GM12878 (cell line): ENCODE measurements around the gene SNRPA. TPM values are rescaled to one million over a fixed set of nuclear protein-coding genes. Genes with fewer than 3 reads are reported as not detected.
A peak's percentile ranks its signal among the peaks of the same experiment; 100 is the strongest.
"Not testable (repeated sequence)": the region's sequence is repeated elsewhere in the genome, so short reads cannot be mapped to it uniquely, and the experiment has no call there.

Experiments used
- ATAC-seq: fragments of 200-7000 bp; cut with Tn5 transposase; 3 replicates; pipeline ENCODE4 v1.9.1; 2020; ENCODE audit warnings: mild to moderate bottlenecking, moderate library complexity
- BruUV-seq: library from RNA; stranded (reverse); fragments of 400-500 nt; replicated peaks from 2 replicates; lab custom pipeline; 2021; lab: Mats Ljungman, UMichigan
- CTCF ChIA-PET: fragments of 300-600 bp; sonication (Branson Sonifier 250); formaldehyde crosslinking; extraction: SDS; loops from one replicate; lab custom pipeline; 2021; ENCODE audit warnings: inconsistent platforms; lab: Yijun Ruan, JAX
- POLR2A ChIA-PET: fragments of 350-600 bp; formaldehyde crosslinking; extraction: SDS; loops from one replicate; lab custom pipeline; 2021; ENCODE audit warnings: inconsistent platforms; lab: Charles Lee
- RAD21 ChIA-PET: fragments of 300-600 bp; sonication (Branson Sonifier 250); formaldehyde crosslinking; loops from one replicate; lab custom pipeline; 2023; ENCODE audit warnings: antibody characterized with exemption; ENCODE audit not compliant: unreplicated experiment; lab: Charles Lee
- SMC1A ChIA-PET: fragments of 300-600 bp; sonication (Branson Sonifier 250); formaldehyde crosslinking; loops from one replicate; lab custom pipeline; 2023; ENCODE audit not compliant: unreplicated experiment, uncharacterized antibody; lab: Charles Lee
- DNase-seq: peaks from one replicate; pipeline ENCODE4 v3.0.0-alpha.2; 2011; ENCODE audit warnings: low read depth, low spot score
- FAIRE-seq: peaks from 3 replicates; lab custom pipeline; 2011; peaks lifted over from hg19 to GRCh38; lab: Jason Lieb, UNC
- H2AFZ ChIP-seq: 2 replicates; pipeline ENCODE4 v1.6.0; 2011; ENCODE audit warnings: low read depth, low read length, control low read depth; ENCODE audit not compliant: control insufficient read depth
- H3K27ac ChIP-seq: 2 replicates; pipeline ENCODE4 v1.5.1; 2011; ENCODE audit warnings: control low read depth; ENCODE audit not compliant: control insufficient read depth, insufficient read depth
- H3K27me3 ChIP-seq, 2 experiments: replicated peaks in 1 of 2; 2 replicates each; pipeline versions ENCODE4 v1.6.0 to v1.6.1; 2011; ENCODE audit warnings: low read length in 1 of 2; ENCODE audit not compliant: control insufficient read depth in 2 of 2, insufficient read depth in 2 of 2
- H3K36me3 ChIP-seq, 2 experiments: 2 replicates each; pipeline ENCODE4 v1.5.1; 2011; ENCODE audit warnings: low read length in 1 of 2; ENCODE audit not compliant: control insufficient read depth in 2 of 2, insufficient read depth in 2 of 2
- H3K4me1 ChIP-seq: 2 replicates; pipeline ENCODE4 v1.6.1; 2011; ENCODE audit warnings: mild to moderate bottlenecking, low read length, moderate library complexity, mixed read lengths; ENCODE audit not compliant: control insufficient read depth, insufficient read depth
- H3K4me2 ChIP-seq: 2 replicates; pipeline ENCODE4 v1.6.0; 2011; ENCODE audit warnings: control low read depth; ENCODE audit not compliant: control insufficient read depth, insufficient read depth
- H3K4me3 ChIP-seq: fragments of 200-600 bp; sonication (generic); 2 replicates; pipeline ENCODE4 v1.5.1; 2016
- H3K79me2 ChIP-seq: 2 replicates; pipeline ENCODE4 v1.6.0; 2011; ENCODE audit warnings: low read length; ENCODE audit not compliant: control insufficient read depth, insufficient read depth
- H3K9ac ChIP-seq: 2 replicates; pipeline ENCODE4 v1.8.0; 2011; ENCODE audit warnings: low read length, control low read depth, mixed read lengths; ENCODE audit not compliant: control insufficient read depth, insufficient read depth
- H3K9me3 ChIP-seq: replicated peaks from 3 replicates; pipeline ENCODE4 v1.5.1; 2011; ENCODE audit warnings: mild to moderate bottlenecking, low read length; ENCODE audit not compliant: control insufficient read depth, insufficient read depth
- H4K20me1 ChIP-seq: 2 replicates; pipeline ENCODE4 v1.6.0; 2011; ENCODE audit not compliant: control insufficient read depth, insufficient read depth
- NFYB ChIP-seq: IDR thresholded peaks from 2 replicates; pipeline ENCODE4 v1.6.1; 2011; ENCODE audit warnings: low read depth, mild to moderate bottlenecking, low read length, improper control_type of control experiment, moderate library complexity; ENCODE audit not compliant: insufficient read depth
- WGBS: methylation state at CpG from one replicate; pipeline ENCODE4 v1.1.6; 2016; ENCODE audit warnings: low lambda C conversion rate; ENCODE audit not compliant: insufficient replicate concordance, insufficient coverage; ENCODE audit errors: missing lambda C conversion rate; 5-methylcytosine and 5-hydroxymethylcytosine counted together
- in situ Hi-C: fragments of 300-500 bp; cut with MboI; formaldehyde crosslinking; loops from 9 replicates; pipeline ENCODE4 v1.14.3; 2018; ENCODE audit warnings: mixed read lengths
- intact Hi-C: fragments of 100-400 bp; cut with micrococcal nuclease; formaldehyde crosslinking; loops from one replicate; pipeline ENCODE4 v1.14.2; 2022; ENCODE audit not compliant: unreplicated experiment
- polyA plus RNA-seq, 11 experiments: library from polyadenylated mRNA; depleted of rRNA in 4 of 11; unstranded in 6 of 11; stranded (reverse) in 5 of 11; fragments of >200 nt; fragmentation: Nextera tagmentation in 4 of 11; fragmentation: Illumina TruSeq in 1 of 11; extraction: Ambion mirVana in 4 of 11; extraction: Trizol in 1 of 11; gene quantifications; 1 replicate in 1 of 11; 2 replicates in 10 of 11; pipeline versions ENCODE4 v1.2.1 to v1.2.3, GENCODE V29; 2011 to 2016; ENCODE audit warnings: inconsistent platforms in 2 of 11, missing spikeins in 2 of 11, low read depth in 1 of 11
- total RNA-seq, 4 experiments: library from RNA; depleted of rRNA in 3 of 4; stranded (reverse); fragments of >200 nt in 3 of 4; fragmentation: Illumina TruSeq in 1 of 4; extraction: Trizol in 1 of 4; gene quantifications; 2 replicates each; pipeline versions ENCODE4 v1.2.1 to v1.2.3, GENCODE V29; 2013 to 2021
- TF ChIP-seq, protein P1 (sequence below): fragments of 450-650 bp; IDR thresholded peaks from 2 replicates; pipeline ENCODE4 v1.6.1; 2016; ENCODE audit warnings: mild to moderate bottlenecking

Gene SNRPA
- total and polyA plus RNA-seq, 10 of the 15 experiments (the other 5 are each of a cell fraction or from before 2014, with no cell fraction given): 14.8 to 299 (median 202) TPM

DNA sequence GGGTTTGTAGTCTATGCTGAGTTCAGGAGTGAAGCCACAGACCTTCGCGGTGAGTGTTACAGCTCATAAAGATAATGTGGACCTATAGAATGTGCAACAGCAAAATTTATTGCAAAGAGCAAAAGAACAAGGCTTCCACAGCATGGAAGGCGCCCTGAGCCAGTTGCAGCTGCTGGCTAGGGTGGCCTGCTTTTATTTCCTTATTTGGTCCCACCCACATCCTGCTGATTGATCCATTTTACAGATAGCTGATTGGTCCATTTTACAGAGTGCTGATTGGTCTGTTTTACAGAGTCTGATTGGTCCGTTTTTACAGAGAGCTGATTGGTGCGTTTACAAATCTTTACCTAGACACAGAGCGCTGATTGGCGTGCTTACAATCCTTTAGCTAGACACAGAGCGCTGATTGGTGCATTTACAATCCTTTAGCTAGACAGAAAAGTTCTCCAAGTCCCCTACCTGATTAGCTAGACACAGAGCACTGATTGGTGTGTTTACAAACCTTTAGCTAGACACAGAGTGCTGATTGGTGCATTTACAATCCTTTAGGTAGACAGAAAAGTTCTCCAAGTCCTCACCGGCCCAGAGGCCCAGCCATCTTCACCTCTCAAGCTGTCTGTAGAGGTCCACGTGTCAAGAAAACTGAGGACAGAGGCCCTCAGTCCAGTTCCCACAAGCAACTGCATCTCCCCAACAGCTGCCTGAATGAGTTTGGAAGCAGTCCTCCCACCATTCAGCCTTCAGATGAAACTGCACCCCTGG lies 20.3 kb downstream of the SNRPA start:
- DNase-seq, H3K36me3 ChIP-seq, intact Hi-C loops, RAD21 ChIA-PET, BruUV-seq, H3K9ac ChIP-seq, H2AFZ ChIP-seq, H4K20me1 ChIP-seq, H3K4me2 ChIP-seq, H3K79me2 ChIP-seq, H3K27ac ChIP-seq, H3K27me3 ChIP-seq, FAIRE-seq, H3K4me3 ChIP-seq, in situ Hi-C loops, H3K4me1 ChIP-seq, H3K9me3 ChIP-seq: not testable (repeated sequence)
- CTCF ChIA-PET: interaction anchor here (0.6 to 2.7 kb wide), 3 partner anchors 14 to 34 kb away, joined by 3 to 12 read pairs (median 8); no protein-coding TSS in a partner anchor
- ATAC-seq: peak; percentile 21; the same call in 2 of the 3 replicates
- peak; percentile 78 for TF ChIP-seq NFYB
- TF ChIP-seq, protein P1, sequence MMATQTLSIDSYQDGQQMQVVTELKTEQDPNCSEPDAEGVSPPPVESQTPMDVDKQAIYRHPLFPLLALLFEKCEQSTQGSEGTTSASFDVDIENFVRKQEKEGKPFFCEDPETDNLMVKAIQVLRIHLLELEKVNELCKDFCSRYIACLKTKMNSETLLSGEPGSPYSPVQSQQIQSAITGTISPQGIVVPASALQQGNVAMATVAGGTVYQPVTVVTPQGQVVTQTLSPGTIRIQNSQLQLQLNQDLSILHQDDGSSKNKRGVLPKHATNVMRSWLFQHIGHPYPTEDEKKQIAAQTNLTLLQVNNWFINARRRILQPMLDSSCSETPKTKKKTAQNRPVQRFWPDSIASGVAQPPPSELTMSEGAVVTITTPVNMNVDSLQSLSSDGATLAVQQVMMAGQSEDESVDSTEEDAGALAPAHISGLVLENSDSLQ: peak; percentile 50; the same call in 1 of the 2 replicates
- SMC1A ChIA-PET: interaction anchor here (11.2 kb wide), 1 partner anchor 18 kb away, joined by 256 read pairs; the partner anchor contains the start of genes ACTMAP and SNRPA
- POLR2A ChIA-PET: interaction anchor here (0.6 to 3.1 kb wide), 4 partner anchors 8 to 22 kb away, joined by 3 to 14 read pairs (median 5); no protein-coding TSS in a partner anchor
- WGBS: 100% methylated on average over 10 of the region's 10 CpGs
